HUDEP-2 (cell line): ENCODE results near the gene SLC7A6.

Experiments
- DNase-seq, 76 experiments: peaks; one replicate each; lab custom pipeline; 2025; ENCODE audit not compliant: unreplicated experiment in 76 of 76; lab: John Stamatoyannopoulos, UW

The SLC7A6 gene

DNA sequence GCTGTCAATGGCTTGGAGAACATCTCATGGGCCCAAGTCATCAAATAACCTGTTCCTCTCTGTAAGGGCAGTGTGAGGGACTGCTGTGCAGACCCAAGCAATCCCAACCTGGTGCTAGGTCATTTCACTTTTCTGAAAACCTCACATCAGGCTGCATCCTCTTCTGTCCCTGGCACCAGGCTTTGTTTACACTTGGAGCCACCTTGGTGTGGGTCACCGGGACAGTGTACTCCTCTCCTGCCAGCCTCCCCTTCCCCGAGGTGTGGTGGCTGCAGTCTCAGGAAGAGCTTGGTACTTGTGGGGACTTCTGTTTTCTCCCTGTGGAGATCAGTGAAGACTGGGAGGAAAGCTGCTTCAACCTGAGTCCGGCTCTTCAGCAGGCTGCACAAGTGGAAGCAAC lies 34.0 kb downstream of the SLC7A6 start:
- no peak for DNase-seq

DNA sequence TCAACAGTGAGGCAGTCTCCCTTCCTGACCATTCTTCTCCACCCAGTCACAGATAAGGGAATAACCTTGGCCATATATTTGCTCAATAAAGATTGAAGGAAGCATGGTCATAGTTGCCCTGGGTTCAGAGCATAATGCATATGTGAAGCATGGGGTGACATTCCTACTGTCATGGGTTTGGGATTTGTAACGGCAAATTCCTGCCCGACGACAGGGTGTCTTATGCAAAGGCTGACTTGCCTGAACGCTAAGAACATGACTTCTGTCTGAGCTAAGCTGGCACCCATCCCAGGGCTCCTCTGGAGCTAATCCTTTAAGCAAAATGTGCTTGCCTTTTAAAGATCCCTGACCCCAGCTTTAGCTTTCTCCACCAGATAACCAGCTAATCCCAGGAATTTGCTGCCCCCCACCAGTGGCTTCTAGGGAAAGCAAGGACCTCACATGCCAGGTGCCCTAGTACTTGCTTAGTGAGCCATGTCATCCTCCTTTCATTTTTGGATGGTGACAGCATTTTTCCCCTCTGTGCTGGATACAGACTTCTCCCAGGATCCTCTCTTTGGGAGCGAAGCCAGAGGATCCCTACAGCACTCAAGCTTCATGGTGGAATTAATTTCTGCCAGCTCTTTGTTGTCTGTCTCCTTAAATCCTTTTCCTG lies 34.7 kb downstream of the SLC7A6 start:
- DNase-seq: no peak

DNA sequence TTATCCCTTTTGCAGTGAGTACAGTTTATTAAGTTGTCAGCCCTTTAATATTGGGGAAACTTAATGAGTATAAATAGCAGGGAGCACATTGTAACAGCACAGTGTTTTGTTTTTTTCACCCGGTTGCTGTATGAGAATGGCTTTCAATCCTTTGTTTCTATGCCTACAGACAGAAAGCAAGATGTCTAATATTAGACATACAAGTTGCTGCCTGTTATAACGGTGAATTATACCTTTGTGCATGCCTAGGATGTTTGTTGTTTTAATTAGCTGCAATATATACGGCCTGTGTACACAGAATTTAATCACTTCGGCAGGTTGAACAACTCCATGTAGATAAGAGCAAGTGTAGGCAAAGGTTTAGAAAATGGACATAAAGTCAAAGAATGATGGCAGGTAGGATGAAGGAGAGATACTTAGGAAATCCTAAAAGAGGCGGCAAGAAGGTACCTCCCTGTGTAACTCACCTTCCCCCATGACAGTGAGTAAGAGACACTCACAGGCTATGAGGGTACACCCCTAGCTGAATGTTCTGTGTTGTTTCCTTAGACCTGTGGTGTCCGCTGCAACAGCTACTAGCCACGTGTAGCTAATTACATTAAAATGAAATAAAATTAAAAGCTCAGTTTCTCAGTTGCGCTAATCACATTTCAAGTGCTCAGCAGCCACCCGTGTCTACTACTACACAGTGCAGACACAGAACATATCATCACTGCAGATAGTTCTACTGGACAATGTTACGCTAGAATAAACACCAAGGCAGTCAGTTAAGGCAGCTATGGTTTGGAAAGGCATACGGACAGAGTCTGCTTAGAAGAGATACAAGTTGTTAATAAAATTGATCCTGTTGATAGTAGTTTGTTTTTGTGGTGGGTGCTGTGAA lies 35.5 kb downstream of the SLC7A6 start:
- no peak for DNase-seq

DNA sequence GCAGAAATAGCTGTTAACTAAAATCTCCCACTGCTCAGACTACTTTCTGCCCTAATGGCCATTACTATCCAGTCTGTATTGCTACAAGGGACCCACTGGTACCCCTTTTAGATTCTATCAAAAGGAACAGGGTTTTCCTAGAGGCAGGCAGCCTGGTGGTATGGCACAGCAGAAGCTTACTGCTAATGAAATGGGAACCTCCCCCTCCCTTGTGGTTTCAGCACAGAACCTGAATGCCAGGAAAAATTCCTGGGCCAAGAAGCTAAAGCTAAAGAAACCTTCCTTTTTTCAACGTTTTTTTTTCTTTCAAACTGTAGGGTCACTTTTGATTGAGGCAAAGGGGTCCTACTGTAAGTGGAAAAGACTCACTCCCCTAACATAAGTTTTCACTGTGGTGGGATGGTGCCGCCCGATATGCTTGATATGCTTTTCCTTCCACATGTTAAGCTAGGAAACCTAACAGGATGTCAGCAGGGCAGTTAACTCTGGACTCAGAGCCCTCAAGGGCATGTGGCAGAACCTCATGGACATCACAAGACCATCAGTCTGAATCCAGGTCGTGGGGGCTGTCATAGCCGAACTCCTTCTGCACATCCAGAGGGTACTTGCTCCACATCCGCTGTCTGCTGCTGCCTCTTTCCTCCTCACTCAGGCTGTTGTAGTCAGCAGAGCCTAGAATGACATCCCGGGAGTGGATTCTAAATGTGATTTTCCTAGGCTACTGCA lies 36.6 kb downstream of the SLC7A6 start:
- DNase-seq: no peak

DNA sequence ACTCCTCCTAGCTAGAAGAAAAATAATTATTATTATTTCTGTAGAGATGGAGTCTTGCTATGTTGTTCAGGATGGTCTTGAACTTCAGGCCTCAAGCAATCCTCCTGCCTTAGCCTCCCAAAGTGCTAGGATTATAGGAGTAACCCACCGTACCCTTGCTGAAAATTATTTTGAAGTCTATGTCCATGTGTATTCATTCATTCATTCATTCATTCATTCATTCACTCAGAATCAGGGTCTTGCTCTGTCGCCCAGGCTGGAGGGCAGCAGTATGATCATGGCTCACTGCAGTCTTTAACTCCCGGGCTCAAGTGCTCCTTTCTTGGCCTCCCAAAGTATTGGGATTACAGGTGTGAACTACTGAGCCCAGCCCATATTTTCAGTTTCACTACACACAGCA lies 42.3 kb downstream of the SLC7A6 start:
- no peak for DNase-seq

DNA sequence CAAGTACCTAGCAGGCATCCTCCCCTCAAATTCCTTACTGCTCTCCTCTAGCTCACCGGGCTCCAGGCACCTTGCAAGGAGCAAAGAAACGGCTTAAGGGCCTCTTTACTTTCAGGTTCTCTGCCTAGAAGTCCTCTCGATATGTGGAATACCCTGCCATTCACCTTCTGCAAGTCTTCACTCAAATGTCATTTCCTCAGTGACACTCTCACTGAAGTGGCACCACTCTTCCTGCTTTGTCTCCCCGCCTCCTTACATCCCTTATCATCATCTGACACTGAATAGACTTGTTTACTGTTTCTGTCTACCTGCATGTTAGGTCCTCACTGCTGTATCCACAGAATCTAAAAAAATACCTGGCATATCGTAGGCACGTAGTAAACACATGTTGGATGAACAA lies 45.5 kb downstream of the SLC7A6 start:
- DNase-seq: peak in 2 of 76 experiments; percentile 7 to 14

DNA sequence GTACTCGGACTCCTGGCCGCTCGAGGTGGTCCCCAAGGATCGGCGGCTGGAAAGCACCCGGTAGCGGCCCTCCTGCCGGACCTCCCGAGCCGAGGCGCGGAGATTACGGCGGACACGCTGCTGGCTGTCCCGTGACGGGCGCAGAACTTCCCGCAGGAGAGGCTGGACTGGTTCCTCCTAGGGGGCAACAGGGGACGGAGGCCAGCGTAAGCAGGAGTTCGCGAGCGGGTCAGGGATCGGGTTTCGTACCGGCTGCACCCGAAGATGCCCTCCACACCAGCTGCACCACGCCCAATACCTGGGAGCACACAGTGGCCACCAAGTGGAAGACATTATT lies 46.1 kb downstream of the SLC7A6 start:
- peak in 1 of 76 experiments; percentile 16 for DNase-seq

DNA sequence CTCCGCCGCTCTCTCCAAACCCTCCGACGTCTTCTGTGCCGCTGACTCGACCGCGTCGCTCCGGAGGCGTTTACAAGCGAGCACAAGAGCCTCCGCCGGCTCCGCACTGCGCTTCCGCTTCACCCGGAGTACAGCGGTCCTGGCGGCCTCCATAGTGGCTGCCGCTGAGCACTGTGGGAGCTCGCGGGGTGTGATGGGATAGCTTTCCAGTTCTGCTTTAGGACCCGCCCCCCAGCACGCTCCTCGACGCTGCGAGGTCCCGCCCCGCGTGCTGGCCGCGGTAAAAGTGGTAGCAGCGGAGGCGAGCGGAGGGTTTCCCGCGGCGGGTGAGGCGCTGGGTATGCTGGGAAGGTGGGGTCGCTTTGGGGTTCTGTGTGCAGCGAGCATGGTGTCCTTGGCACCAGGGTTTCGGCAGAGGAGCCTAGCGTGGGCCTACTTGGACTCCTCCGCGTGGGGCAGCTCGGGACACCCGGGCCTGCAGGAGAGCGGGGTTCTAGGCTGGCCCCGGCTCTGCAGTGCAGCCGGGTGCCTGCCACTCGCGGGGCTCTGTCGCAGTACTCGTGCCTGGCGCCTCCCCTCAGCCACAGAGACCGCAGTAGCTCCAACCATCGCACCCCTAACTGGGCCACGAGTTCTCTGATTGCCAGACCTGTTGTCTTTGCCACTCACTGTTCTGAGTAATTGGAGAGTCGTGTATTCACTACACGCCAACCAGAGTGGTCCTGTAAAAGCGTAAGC lies 46.6 kb downstream of the SLC7A6 start, which contains the start of the genes PRMT7 and SLC7A6OS:
Gene PRMT7 (plus strand): TSS at position 246 of the 738 bp plus-strand sequence. CDS start 4,961 bp downstream, outside the sequence.
Gene SLC7A6OS (minus strand): TSS at position 173 of the 738 bp plus-strand sequence. CDS start 20 bp downstream, at position 153.
- DNase-seq: peak in 74 of 76 experiments; percentile 49 to 92 (median 83)

DNA sequence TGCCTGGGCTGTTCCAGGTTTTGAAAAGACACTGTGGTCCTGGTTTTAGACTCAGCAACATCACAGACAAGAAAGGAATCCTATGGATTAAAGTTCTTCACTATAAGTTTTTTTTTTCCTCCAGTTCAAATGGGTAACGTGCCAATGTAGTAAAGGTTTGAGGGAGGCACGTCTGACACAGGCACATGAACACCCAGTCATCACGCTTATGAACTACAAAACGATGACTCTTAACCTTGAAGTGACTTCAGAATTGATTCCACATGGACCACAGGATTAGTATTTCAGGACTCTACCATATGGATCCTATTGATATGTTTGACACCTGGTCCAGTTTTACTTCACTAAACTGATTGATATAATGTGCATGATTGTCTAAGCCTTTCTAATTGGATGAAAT lies 48.8 kb downstream of the SLC7A6 start:
- no peak for DNase-seq

DNA sequence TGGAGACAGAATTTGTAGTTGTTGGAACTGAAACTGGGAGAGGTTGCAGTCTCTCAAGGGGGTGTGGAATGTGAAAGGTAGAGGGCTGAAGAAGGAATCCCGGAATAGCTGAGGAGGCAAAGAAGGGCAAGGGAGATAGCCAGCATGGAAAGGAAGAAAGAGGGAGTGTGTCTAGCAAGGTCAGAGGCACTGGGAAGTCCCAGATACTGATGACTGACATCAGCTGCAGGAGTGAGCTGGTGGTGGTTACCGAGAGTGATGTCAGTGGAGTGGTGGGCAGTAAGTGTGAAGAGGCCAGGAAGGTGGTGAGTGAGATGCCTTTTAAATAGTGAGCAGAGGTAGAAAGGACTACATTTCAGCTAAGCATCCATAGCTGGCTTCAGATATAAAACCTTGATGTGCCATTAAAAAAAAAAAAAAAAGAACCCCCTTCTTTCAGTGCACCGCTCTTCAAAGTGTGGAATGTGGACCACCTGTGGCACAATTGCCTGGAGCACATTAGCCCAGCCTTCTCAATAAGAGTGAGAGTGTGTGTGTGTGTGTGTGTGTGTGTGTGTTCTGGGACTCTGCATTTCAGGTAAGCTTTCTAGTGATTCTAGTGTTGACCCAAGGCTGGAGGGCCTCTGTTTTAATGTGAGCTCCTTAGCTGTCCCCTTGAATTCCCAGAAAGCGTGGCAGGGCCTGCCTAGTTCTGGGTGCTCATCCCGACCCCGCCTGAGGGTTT lies 55.0 kb downstream of the SLC7A6 start:
- DNase-seq: no peak

DNA sequence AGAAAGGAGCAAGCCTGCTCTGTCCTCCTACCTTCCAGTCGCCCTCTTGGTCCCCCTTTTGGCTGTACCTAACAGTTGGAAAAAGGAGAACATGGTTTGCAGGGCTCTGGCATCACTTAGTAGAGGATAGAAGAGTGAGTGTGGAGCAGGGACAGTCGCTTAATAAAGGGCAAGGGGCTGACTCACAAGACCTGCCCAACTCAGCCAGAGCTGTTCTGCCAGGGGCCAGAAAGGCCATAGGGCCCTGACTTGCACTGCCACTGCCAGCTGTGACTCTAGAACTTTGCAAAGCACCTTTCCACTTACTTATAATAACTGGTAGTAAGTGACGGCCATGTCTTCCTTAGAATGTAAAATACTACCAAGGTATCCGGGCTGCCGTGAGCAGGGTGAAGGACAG lies 60.0 kb downstream of the SLC7A6 start:
- DNase-seq: no peak

DNA sequence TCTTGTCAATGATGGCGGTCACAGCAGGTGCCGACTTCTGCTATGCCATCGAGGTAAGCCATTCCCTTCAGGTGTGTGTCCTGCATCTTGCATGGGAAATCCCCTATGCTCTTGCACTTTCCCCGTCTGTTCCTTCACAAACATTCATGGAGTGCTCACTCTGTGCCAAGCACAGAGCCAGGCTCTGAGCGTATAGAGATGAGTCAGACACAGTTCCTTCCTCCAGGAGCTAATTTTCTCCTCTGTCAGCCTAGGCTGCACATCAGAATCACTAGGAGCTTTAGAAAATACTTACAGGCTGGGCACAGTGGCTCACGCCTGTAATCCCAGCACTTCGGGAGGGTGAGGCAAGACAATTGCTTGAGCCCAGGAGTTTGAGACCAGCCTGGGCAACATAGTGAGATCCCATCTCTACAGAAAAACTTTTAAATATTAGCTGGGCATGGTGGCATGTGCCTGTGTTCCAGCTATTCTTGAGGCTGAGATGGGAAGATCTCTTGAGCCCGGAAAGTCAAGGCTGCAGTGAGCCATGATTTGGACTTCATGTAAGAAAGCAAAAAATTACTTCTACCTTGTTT lies 60.5 kb downstream of the SLC7A6 start:
- DNase-seq: no peak

DNA sequence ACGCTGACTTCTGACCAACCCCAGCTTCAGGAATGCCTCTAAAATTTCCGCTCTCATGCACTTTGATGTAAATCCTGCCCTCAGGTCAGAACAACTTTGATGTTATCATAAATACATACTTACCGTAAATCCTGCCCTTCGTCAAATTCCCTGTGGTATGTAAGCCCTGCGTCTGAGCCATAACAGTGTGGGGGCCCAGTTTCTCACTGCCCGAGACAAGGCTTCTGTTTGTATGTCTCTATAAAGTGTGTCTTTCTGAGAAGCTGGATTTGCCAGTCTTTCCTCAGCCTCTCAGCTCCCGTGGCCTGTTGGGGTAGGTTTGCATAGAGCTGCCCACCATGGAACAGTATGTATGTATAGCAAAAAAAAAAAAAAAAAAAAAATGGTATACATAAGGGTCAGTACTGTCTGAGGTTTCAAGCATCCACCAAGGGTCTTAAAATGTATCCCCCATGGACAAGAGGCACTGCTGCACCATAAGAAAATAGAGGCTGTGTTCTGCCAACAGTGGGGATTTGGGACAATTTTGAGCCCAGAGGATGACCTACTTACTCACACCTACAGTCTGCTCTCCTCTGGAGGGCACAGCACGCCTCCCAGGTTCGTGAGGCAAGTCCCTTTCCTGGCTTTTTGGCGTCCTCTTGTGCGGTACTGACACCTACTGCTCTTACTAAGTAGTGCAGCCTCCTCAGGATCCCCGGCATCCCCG lies 64.0 kb downstream of the SLC7A6 start:
- DNase-seq: peak in 71 of 76 experiments; percentile 10 to 83 (median 57)

DNA sequence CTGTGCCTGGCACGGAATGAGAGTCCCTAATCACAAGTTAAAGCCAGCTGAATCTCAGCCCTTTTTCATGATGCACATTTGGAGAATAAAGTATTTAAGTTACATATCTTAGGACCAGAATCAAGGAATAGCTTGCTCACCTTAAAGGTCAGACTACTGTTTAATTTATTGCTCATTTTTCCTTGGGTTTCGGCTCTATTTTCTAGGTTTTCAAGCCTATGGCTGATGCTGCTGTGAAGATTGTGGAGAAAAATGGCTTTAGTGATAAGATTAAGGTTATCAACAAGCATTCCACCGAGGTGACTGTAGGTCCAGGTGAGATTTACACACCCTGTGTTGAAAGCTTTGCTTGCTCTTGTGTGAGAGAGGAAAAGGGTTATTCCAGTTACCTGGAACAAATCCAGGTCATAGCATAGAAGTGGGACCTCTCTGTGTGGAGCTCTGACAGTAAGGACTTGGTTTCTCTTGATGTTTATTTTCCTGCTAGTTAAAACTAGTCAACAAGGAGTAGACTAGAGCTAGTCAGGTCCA lies 64.6 kb downstream of the SLC7A6 start:
- DNase-seq: no peak

DNA sequence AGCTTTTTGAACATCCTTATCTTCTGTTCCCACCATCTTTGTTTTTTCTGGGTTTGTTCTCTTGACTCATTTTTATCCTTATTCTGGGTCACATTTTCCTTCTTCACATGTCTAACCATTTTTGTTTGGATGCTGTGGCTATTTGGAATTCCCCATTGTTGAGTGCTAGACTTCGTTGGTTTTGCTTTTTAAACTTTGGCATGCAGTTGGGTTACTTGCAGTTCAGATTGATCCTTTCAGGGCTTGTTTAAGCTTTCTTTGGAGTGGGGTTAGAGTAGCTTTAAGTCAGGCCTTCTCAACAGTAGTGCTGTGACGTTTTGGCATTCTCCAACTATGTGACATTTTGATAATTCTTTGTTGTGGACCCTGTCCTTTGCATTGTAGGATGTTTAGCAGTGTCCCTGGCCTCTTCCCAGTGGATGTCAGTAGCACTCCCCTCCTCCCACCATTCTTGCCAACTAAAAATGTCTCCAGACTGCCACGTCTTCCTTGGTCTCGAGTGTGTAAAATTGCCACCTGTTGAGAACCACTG lies 67.6 kb downstream of the SLC7A6 start:
- no peak for DNase-seq

DNA sequence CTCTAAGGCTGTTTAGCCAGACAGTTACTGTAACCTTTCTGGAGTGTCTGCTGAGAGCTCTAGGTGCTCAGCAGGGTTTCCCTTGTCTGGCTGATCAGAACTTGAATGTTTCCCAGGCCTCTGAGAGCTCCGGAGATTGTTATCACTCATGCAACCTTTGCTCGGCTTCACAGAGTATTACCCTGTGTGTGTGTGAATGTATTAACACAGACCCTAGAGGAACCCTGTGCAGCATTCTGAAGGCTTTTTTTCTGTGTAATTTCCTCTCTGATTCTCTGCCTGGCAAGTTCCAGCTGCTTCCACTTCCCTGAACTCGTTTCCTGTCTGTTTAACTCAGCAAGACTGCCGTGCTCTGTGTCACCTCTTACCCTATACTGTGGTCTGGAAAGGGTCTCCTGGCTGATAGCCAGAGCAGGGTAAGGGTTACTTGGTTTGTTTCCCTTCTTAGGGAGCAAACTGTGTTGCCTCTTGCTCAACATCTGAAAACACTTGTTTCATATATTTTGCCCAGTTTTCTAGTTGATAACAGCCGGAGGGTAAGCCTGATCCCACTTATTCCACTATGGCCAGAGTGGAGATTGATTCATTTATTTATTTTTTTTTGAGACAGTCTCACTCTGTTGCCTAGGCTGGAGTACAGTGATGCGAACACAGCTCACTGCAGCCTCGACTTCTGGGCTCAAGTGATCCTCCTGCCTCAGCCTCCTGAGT lies 68.2 kb downstream of the SLC7A6 start:
- DNase-seq: no peak

DNA sequence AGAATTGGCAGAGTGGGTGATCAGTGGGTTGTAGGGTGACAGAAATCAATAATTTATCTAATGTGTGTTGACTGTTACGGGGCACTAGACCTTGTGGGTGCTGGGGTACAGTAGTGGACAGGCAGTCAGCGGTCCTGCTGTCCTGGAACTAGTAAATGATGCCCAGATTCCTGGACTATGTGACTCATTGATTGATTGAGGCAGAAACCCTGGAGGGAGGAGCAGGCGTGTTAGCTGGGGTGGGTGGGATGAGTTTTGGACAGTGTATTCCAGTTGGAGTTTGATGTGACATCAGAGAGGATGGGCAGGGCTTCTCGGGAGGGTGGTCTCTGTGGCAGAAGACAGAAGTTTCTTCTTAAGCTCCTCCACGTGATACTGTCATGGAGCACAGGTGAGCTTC lies 70.8 kb downstream of the SLC7A6 start:
- DNase-seq: no peak
